H9 (cell line): Measurements from ENCODE around the gene RAB30. TPM values are rescaled to one million over a fixed set of nuclear protein-coding genes. Genes with fewer than 3 reads are reported as not detected.

Experiments
- DNase-seq: peaks from one replicate; pipeline ENCODE4 v3.0.0-alpha.2; 2017
- H2AFZ ChIP-seq: one replicate; pipeline ENCODE4 v1.6.1; 2013; ENCODE audit warnings: mild to moderate bottlenecking, low read length, control low read depth, moderate library complexity
- H2AK5ac ChIP-seq: 2 replicates; pipeline ENCODE4 v1.6.1; 2013; ENCODE audit warnings: low read length, control low read depth, mixed read lengths; ENCODE audit not compliant: insufficient read length
- H2BK120ac ChIP-seq: one replicate; pipeline ENCODE4 v1.6.1; 2013; ENCODE audit warnings: low read depth, mild to moderate bottlenecking, low read length, control low read depth, inconsistent platforms; ENCODE audit not compliant: poor library complexity, severe bottlenecking
- H2BK12ac ChIP-seq: 2 replicates; pipeline ENCODE4 v1.6.1; 2013; ENCODE audit warnings: low read length, control low read depth, mixed read lengths, low read depth; ENCODE audit not compliant: insufficient read length
- H2BK15ac ChIP-seq: 2 replicates; pipeline ENCODE4 v1.6.1; 2013; ENCODE audit warnings: low read depth, low read length, control low read depth
- H2BK20ac ChIP-seq: one replicate; pipeline ENCODE4 v1.6.1; 2013; ENCODE audit warnings: low read depth, mild to moderate bottlenecking, low read length, control low read depth, inconsistent platforms; ENCODE audit not compliant: poor library complexity, severe bottlenecking
- H2BK5ac ChIP-seq: 2 replicates; pipeline ENCODE4 v1.6.1; 2013; ENCODE audit warnings: low read length, control low read depth, mixed read lengths; ENCODE audit not compliant: insufficient read length
- H3K14ac ChIP-seq: 2 replicates; pipeline ENCODE4 v1.6.1; 2013; ENCODE audit warnings: low read length, control low read depth; ENCODE audit not compliant: insufficient read depth
- H3K18ac ChIP-seq: 2 replicates; pipeline ENCODE4 v1.6.1; 2013; ENCODE audit warnings: low read depth, mild to moderate bottlenecking, mixed read lengths, low read length, control low read depth; ENCODE audit not compliant: insufficient read length
- H3K23ac ChIP-seq: 2 replicates; pipeline ENCODE4 v1.6.1; 2013; ENCODE audit warnings: low read length, control low read depth, mixed read lengths, low read depth; ENCODE audit not compliant: insufficient read length
- H3K23me2 ChIP-seq: 2 replicates; pipeline ENCODE4 v1.6.1; 2013; ENCODE audit warnings: low read depth, mild to moderate bottlenecking, mixed read lengths, low read length, control low read depth; ENCODE audit not compliant: insufficient read length, poor library complexity, severe bottlenecking
- H3K27ac ChIP-seq: 2 replicates; pipeline ENCODE4 v1.5.1; 2013; ENCODE audit warnings: low read length, control low read depth, mixed read lengths, low read depth; ENCODE audit not compliant: insufficient read length
- H3K27me3 ChIP-seq: 2 replicates; pipeline ENCODE4 v1.6.1; 2013; ENCODE audit warnings: low read length, control low read depth, inconsistent platforms; ENCODE audit not compliant: insufficient read depth
- H3K4ac ChIP-seq: 2 replicates; pipeline ENCODE4 v1.6.1; 2013; ENCODE audit warnings: low read depth, mild to moderate bottlenecking, control low read depth, inconsistent platforms, low read length, moderate library complexity
- H3K4me1 ChIP-seq: 2 replicates; pipeline ENCODE4 v1.6.1; 2013; ENCODE audit warnings: low read length, control low read depth, inconsistent platforms; ENCODE audit not compliant: insufficient read depth
- H3K4me2 ChIP-seq: 2 replicates; pipeline ENCODE4 v1.6.1; 2013; ENCODE audit warnings: low read length, control low read depth, mixed read lengths; ENCODE audit not compliant: insufficient read length, insufficient read depth
- H3K56ac ChIP-seq: 2 replicates; pipeline ENCODE4 v1.6.1; 2013; ENCODE audit warnings: low read depth, mild to moderate bottlenecking, mixed read lengths, low read length, control low read depth; ENCODE audit not compliant: insufficient read length
- H3K79me1 ChIP-seq: 2 replicates; pipeline ENCODE4 v1.6.1; 2013; ENCODE audit warnings: low read depth, mild to moderate bottlenecking, moderate library complexity, low read length, control low read depth, inconsistent platforms; ENCODE audit not compliant: insufficient read depth, poor library complexity, severe bottlenecking
- H3K79me2 ChIP-seq: 2 replicates; pipeline ENCODE4 v1.6.1; 2013; ENCODE audit warnings: low read length, control low read depth, inconsistent platforms; ENCODE audit not compliant: insufficient read depth
- H3K9ac ChIP-seq: 2 replicates; pipeline ENCODE4 v1.6.1; 2013; ENCODE audit warnings: low read length, control low read depth, mixed read lengths; ENCODE audit not compliant: insufficient read length; ENCODE audit errors: extremely low read depth
- H3K9me3 ChIP-seq: one replicate; pipeline ENCODE4 v1.6.1; 2013; ENCODE audit warnings: low read depth, low read length, inconsistent platforms; ENCODE audit not compliant: control insufficient read depth
- H3T11ph ChIP-seq: one replicate; pipeline ENCODE4 v1.6.1; 2013; ENCODE audit warnings: mild to moderate bottlenecking, low read length, control low read depth, inconsistent platforms
- H4K20me1 ChIP-seq: one replicate; pipeline ENCODE4 v1.6.1; 2013; ENCODE audit not compliant: control insufficient read depth, insufficient read length, insufficient read depth
- H4K5ac ChIP-seq: 2 replicates; pipeline ENCODE4 v1.6.1; 2013; ENCODE audit warnings: low read depth, mild to moderate bottlenecking, mixed read lengths, low read length, control low read depth; ENCODE audit not compliant: insufficient read length
- H4K8ac ChIP-seq: replicated peaks from 2 replicates; pipeline ENCODE4 v1.6.1; 2013; ENCODE audit warnings: low read length, control low read depth, mixed read lengths, low read depth; ENCODE audit not compliant: insufficient read length
- H4K91ac ChIP-seq: 2 replicates; pipeline ENCODE4 v1.6.1; 2013; ENCODE audit warnings: low read depth, mild to moderate bottlenecking, moderate library complexity, mixed read lengths, low read length, control low read depth; ENCODE audit not compliant: insufficient read length
- H3K27ac Mint-ChIP-seq, 3 experiments: 2 replicates in 2 of 3; 3 replicates in 1 of 3; pipeline ENCODE4 v1.8.0; 2020 to 2021; ENCODE audit warnings: mixed read lengths in 3 of 3, mild to moderate bottlenecking in 1 of 3, moderate library complexity in 1 of 3
- H3K27me3 Mint-ChIP-seq: 2 replicates; pipeline ENCODE4 v1.8.0; 2021; ENCODE audit warnings: low read depth, mild to moderate bottlenecking, moderate library complexity, mixed read lengths
- H3K36me3 Mint-ChIP-seq, 3 experiments: 2 replicates in 2 of 3; 3 replicates in 1 of 3; pipeline ENCODE4 v1.8.0; 2020 to 2021; ENCODE audit warnings: low read depth in 3 of 3, mixed read lengths in 3 of 3; ENCODE audit not compliant: insufficient read depth in 1 of 3
- H3K4me1 Mint-ChIP-seq, 2 experiments: 2 replicates each; pipeline ENCODE4 v1.8.0; 2020; ENCODE audit warnings: mixed read lengths in 2 of 2
- H3K4me3 Mint-ChIP-seq, 2 experiments: 2 replicates in 1 of 2; 3 replicates in 1 of 2; pipeline ENCODE4 v1.8.0; 2020 to 2021; ENCODE audit warnings: mild to moderate bottlenecking in 2 of 2, mixed read lengths in 2 of 2, moderate library complexity in 1 of 2
- H3K9me3 Mint-ChIP-seq, 2 experiments: 2 replicates in 1 of 2; 3 replicates in 1 of 2; pipeline ENCODE4 v1.8.0; 2020; ENCODE audit warnings: mild to moderate bottlenecking in 2 of 2, mixed read lengths in 2 of 2, moderate library complexity in 1 of 2
- WGBS: extraction: QIAGEN DNeasy Blood & Tissue Kit; methylation state at CpG from one replicate; pipeline ENCODE4 v1.1.7; 2013; ENCODE audit warnings: missing lambda C conversion rate, low lambda C conversion rate, mixed read lengths; ENCODE audit not compliant: insufficient read length; ENCODE audit errors: extremely low coverage; 5-methylcytosine and 5-hydroxymethylcytosine counted together
- total RNA-seq: library from RNA; stranded (reverse); gene quantifications from 2 replicates; pipeline ENCODE4 v1.2.1, GENCODE V29; 2021
- TF ChIP-seq, protein P1 (sequence below): fragments of 200-600 bp; sonication (generic); conservative IDR thresholded peaks from 3 replicates; pipeline ENCODE4 v1.8.0; 2021; ENCODE audit warnings: antibody characterized with exemption, mild to moderate bottlenecking

Gene RAB30
- total RNA-seq, 1 experiment from 2014 or later: 4.8 TPM

DNA sequence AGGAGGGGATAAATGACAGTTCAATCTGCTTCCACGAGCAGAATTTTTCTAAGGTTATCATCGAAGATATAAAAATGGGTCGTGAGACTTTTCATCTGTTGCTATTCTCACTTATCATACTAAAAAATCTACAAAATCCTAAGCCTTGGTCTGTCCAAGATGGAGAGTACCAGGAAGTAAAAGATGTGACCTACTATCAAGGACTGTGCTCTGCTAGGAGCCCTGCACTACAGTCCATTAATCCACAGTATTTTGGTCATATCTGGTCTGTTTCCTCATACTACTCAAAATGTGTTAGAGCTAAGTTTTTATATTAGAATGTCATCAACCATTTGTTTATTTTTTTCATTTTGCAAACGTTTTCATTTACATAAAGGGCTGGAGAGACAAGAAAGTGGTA, 90.8 kb downstream of the RAB30 start:
- no peak overlapping the region for H3T11ph ChIP-seq
- Mint-ChIP-seq H3K36me3 (peaks cover 0 to 2% (median 0%) of the 10 kb centered on the region in 3 experiments; a peak in 2 of 7 replicates), H3K27me3 (no peaks in the 10 kb centered on the region), H3K4me1 (peaks cover 6 to 7% of the 10 kb centered on the region in 2 experiments), H3K4me3 (no peak overlapping the region), H3K9me3 (no peaks in the 10 kb centered on the region), H3K27ac (no peak overlapping the region)
- no peak overlapping the region for H4K8ac ChIP-seq
- H3K23ac ChIP-seq: no peak overlapping the region
- H4K91ac ChIP-seq: no peak overlapping the region
- H4K5ac ChIP-seq: no peak overlapping the region
- TF ChIP-seq, protein P1, sequence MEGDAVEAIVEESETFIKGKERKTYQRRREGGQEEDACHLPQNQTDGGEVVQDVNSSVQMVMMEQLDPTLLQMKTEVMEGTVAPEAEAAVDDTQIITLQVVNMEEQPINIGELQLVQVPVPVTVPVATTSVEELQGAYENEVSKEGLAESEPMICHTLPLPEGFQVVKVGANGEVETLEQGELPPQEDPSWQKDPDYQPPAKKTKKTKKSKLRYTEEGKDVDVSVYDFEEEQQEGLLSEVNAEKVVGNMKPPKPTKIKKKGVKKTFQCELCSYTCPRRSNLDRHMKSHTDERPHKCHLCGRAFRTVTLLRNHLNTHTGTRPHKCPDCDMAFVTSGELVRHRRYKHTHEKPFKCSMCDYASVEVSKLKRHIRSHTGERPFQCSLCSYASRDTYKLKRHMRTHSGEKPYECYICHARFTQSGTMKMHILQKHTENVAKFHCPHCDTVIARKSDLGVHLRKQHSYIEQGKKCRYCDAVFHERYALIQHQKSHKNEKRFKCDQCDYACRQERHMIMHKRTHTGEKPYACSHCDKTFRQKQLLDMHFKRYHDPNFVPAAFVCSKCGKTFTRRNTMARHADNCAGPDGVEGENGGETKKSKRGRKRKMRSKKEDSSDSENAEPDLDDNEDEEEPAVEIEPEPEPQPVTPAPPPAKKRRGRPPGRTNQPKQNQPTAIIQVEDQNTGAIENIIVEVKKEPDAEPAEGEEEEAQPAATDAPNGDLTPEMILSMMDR: no peak
- peaks cover 5% of the 10 kb centered on the region for H3K4me1 ChIP-seq
- WGBS: no CpG with 5 or more reads among the region's 4 CpGs
- no peak overlapping the region for H2BK15ac ChIP-seq
- no peaks in the 10 kb centered on the region for H3K79me1 ChIP-seq
- H2BK120ac ChIP-seq: no peak overlapping the region
- H3K27ac ChIP-seq: no peak overlapping the region
- no peaks in the 10 kb centered on the region for H3K79me2 ChIP-seq
- no peaks in the 10 kb centered on the region for H4K20me1 ChIP-seq
- no peak overlapping the region for H2AK5ac ChIP-seq
- H3K23me2 ChIP-seq: no peaks in the 10 kb centered on the region
- no peak overlapping the region for H3K4ac ChIP-seq
- H3K27me3 ChIP-seq: no peaks in the 10 kb centered on the region
- no peak overlapping the region for H3K18ac ChIP-seq
- no peak overlapping the region for H3K4me2 ChIP-seq
- no peak overlapping the region for H2BK12ac ChIP-seq
- no peak overlapping the region for H3K9ac ChIP-seq
- no peak overlapping the region for H3K56ac ChIP-seq
- no peak for DNase-seq
- no peak overlapping the region for H2AFZ ChIP-seq
- H3K14ac ChIP-seq: no peak overlapping the region
- no peaks in the 10 kb centered on the region for H3K9me3 ChIP-seq
- H2BK5ac ChIP-seq: no peak overlapping the region
- H2BK20ac ChIP-seq: no peak overlapping the region
